ENCODE data around the gene GANAB.
"Not testable (repeated sequence)": the region's sequence is repeated elsewhere in the genome, so short reads cannot be mapped to it uniquely, and the experiment has no call there.

Gene GANAB

DNA sequence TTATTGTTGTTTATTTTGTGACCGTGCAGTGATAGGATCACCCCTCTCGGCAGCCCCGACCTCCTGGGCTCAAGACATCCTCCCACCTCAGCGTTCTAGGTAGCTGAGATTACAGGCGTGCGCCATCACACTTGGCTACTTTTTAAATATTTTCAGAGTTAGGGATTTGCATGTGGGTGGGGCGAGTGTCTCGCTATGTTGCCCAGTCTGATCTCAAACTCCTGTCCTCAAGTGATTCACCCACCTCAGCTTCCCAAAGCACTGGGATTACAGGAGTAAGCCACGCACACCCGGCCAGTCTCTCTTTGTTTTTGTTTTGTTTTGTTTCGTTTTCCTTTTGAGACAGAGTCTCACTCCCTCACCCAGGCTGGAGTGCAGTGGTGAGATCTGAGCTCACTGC is 7.9 kb upstream of the GANAB start:
- Histone ChIP-seq H3K36me3 (ENCODE audit: insufficient read depth, low read length) (no peaks in the 10 kb centered on the region), H3K4me1 (ENCODE audit: insufficient read depth, low read length) (0 out of 2 replicates have a peak, but pooled peaks cover 5% of the 10 kb centered on the region), H3K9me3 (ENCODE audit: control insufficient read depth, insufficient read depth, low read length) (no peaks in the 10 kb centered on the region), H3K9ac (ENCODE audit: low read depth, low read length) (no peak overlapping the region)

GRCh38 chr11:62652161-62653006 is 6.0 kb upstream of the GANAB start:
- Histone ChIP-seq H3K4me1 (ENCODE audit: insufficient read depth, low read length) (0 out of 2 replicates have a peak, but pooled peaks cover 5% of the 10 kb centered on the region), H3K9me3 (ENCODE audit: control insufficient read depth, insufficient read depth, low read length) (no peaks in the 10 kb centered on the region), H3K9ac (ENCODE audit: low read depth, low read length) (peak overlapping the region; percentile 83), H3K36me3 (ENCODE audit: insufficient read depth, low read length) (no peaks in the 10 kb centered on the region; the same call in 1 of the 2 replicates)

GRCh38 chr11:62650283-62650682 is 3.9 kb upstream of the GANAB start:
- H3K9me3 ChIP-seq (ENCODE audit: control insufficient read depth, insufficient read depth, low read length); H3K36me3 ChIP-seq (ENCODE audit: insufficient read depth, low read length); H3K9ac ChIP-seq (ENCODE audit: low read depth, low read length): not testable (repeated sequence)
- 0 out of 2 replicates have a peak, but pooled peaks cover 11% of the 10 kb centered on the region for H3K4me1 ChIP-seq (ENCODE audit: insufficient read depth, low read length)

DNA sequence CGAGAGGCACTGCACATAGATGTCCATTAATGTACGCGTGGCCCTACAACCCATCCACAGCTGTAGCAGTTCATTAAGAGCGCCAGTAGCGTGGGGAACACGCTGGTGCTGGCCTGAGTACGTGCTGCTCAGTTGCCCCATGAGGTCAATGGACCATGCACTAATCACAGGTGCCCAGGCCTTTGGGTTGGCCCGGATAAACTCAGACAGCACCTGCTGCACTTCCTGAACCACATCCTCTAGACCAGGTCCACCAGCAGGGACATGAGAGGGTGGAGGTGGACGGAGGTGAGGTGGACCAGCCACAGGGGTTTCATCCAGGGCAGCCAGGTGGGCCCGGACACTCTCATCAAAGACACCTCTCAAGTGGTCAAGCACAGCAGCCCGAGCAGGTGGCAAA is 3.1 kb upstream of the GANAB start:
- Histone ChIP-seq H3K9me3 (ENCODE audit: control insufficient read depth, insufficient read depth, low read length) (no peaks in the 10 kb centered on the region), H3K9ac (ENCODE audit: low read depth, low read length) (no peak overlapping the region), H3K36me3 (ENCODE audit: insufficient read depth, low read length) (no peaks in the 10 kb centered on the region; the same call in 1 of the 2 replicates), H3K4me1 (ENCODE audit: insufficient read depth, low read length) (0 out of 2 replicates have a peak, but pooled peaks cover 11% of the 10 kb centered on the region)

DNA sequence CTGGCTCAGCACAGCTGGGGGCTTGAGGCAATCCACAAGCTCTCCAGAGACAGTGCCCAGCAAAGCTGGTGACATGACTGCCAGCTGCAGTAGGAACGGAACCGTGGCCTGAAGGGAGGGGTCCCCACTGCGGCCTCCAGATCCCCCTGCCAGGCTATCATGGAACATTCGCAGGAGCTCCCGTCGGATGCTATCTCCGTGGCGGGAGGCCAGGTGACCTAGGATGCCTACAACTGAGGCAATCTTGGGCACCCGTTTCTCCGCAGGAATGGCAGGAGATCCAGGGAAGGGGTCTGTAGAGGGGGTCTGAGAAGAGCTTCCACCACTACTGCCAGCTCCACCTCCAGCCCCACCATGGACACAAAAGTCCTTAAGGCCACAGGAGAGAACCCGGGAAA is 2.6 kb upstream of the GANAB start:
- Histone ChIP-seq H3K36me3 (ENCODE audit: insufficient read depth, low read length) (no peaks in the 10 kb centered on the region; the same call in 1 of the 2 replicates), H3K4me1 (ENCODE audit: insufficient read depth, low read length) (0 out of 2 replicates have a peak, but pooled peaks cover 11% of the 10 kb centered on the region), H3K9ac (ENCODE audit: low read depth, low read length) (no peak overlapping the region), H3K9me3 (ENCODE audit: control insufficient read depth, insufficient read depth, low read length) (no peaks in the 10 kb centered on the region)

- Histone ChIP-seq H3K9me3 (ENCODE audit: control insufficient read depth, insufficient read depth, low read length) (no peaks in the 10 kb centered on the region), H3K9ac (ENCODE audit: low read depth, low read length) (no peak overlapping the region), H3K36me3 (ENCODE audit: insufficient read depth, low read length) (no peaks in the 10 kb centered on the region; the same call in 1 of the 2 replicates), H3K4me1 (ENCODE audit: insufficient read depth, low read length) (0 out of 2 replicates have a peak, but pooled peaks cover 11% of the 10 kb centered on the region)
Observed at GRCh38 chr11:62648185-62648966, 2.0 kb upstream of the GANAB start.

GRCh38 chr11:62647609-62648005 is 1.2 kb upstream of the GANAB start:
- no peaks in the 10 kb centered on the region; the same call in 1 of the 2 replicates for H3K36me3 ChIP-seq (ENCODE audit: insufficient read depth, low read length)
- no peak overlapping the region for H3K9ac ChIP-seq (ENCODE audit: low read depth, low read length)

DNA sequence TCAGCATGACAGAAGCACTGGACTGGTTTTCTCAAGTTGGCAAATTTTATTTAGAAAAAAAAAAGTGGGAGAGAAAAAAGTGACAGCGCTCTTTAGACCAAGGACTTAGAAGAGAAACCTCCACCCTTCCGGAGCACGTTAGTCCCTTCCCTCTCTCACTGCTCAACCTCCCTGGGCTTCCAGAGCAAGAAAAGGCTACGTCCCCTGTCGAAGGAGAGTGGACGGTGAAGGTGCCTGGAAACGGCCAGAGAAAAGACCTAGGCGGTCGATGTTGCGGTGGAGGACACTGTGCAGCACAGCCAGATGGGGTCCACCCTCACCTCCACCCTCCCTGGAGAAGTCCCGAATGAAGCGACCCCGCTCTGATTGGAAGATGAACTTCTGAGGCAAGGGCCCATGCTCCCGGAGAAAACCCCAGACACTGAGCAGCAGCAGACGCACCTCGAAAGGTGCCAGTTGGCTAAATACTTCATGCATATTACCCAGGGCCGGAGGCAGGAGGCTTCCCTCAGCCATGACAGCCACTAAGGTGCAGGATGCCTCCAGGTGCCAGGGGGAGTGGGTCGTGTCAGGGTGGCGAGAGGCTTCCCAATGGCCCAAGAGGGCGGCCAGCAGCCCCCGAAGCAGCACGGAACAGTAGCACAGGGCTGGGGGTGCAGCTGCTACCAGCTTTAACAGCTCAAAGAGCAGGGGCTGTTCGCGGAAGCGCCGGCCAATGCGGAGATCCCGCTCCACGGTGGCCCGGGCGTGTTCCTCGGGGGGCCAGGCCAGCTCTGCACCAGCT is 604 bp upstream of the GANAB start:
- 0 out of 2 replicates have a peak, but pooled peaks cover 10% of the 10 kb centered on the region for H3K4me1 ChIP-seq (ENCODE audit: insufficient read depth, low read length)
- no peaks in the 10 kb centered on the region; the same call in 1 of the 2 replicates for H3K36me3 ChIP-seq (ENCODE audit: insufficient read depth, low read length)
- no peaks in the 10 kb centered on the region for H3K9me3 ChIP-seq (ENCODE audit: control insufficient read depth, insufficient read depth, low read length)
- no peak overlapping the region; the same call in 1 of the 2 replicates for H3K9ac ChIP-seq (ENCODE audit: low read depth, low read length)

More at GRCh38 chr11:62647609-62648005, 1.2 kb upstream of the GANAB start:
- H3K9me3 ChIP-seq (ENCODE audit: control insufficient read depth, insufficient read depth, low read length) = no peaks in the 10 kb centered on the region
- H3K4me1 ChIP-seq (ENCODE audit: insufficient read depth, low read length) = 0 out of 2 replicates have a peak, but pooled peaks cover 11% of the 10 kb centered on the region

- no peaks in the 10 kb centered on the region for H3K9me3 ChIP-seq (ENCODE audit: control insufficient read depth, insufficient read depth, low read length)
- H3K4me1 ChIP-seq (ENCODE audit: insufficient read depth, low read length) = 0 out of 2 replicates have a peak, but pooled peaks cover 6% of the 10 kb centered on the region
- H3K9ac ChIP-seq (ENCODE audit: low read depth, low read length) = peak overlapping the region; percentile 100
- no peaks in the 10 kb centered on the region; the same call in 1 of the 2 replicates for H3K36me3 ChIP-seq (ENCODE audit: insufficient read depth, low read length)
Observed at GRCh38 chr11:62645671-62645945, 805 bp downstream of the GANAB start.

- no peak overlapping the region for H3K9ac ChIP-seq (ENCODE audit: low read depth, low read length)
- peaks cover 1% of the 10 kb centered on the region; the same call in 1 of the 2 replicates for H3K36me3 ChIP-seq (ENCODE audit: insufficient read depth, low read length)
- 0 out of 2 replicates have a peak, but pooled peaks cover 6% of the 10 kb centered on the region for H3K4me1 ChIP-seq (ENCODE audit: insufficient read depth, low read length)
- H3K9me3 ChIP-seq (ENCODE audit: control insufficient read depth, insufficient read depth, low read length) = no peaks in the 10 kb centered on the region
Observed at GRCh38 chr11:62644220-62644619, 2.2 kb downstream of the GANAB start.

- Histone ChIP-seq H3K9ac (ENCODE audit: low read depth, low read length) (no peak overlapping the region), H3K9me3 (ENCODE audit: control insufficient read depth, insufficient read depth, low read length) (no peaks in the 10 kb centered on the region), H3K36me3 (ENCODE audit: insufficient read depth, low read length) (peaks cover 34% of the 10 kb centered on the region), H3K4me1 (ENCODE audit: insufficient read depth, low read length) (no peaks in the 10 kb centered on the region)
Observed at GRCh38 chr11:62632492-62632891, 13.9 kb downstream of the GANAB start.

DNA sequence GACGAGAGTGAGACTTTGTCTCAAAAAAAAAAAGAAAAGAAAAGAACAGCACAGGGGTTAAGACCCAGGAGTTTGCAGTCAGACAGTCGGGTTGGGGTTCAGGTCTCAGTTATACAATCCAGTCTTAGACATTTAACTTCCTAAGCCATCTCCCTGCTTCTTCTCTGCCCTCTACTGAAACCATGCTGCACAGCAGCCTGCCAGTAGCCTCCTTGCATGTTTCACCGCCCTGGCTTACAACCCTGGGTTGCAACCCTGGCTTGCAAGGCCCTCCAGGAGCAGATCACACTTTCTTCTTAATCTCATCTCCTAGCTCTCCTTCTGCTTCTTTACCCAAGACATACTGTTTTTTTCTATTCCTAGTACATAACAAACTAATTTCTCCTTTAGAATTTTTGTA is 18.7 kb downstream of the GANAB start:
- Histone ChIP-seq H3K9ac (ENCODE audit: low read depth, low read length) (no peak overlapping the region), H3K4me1 (ENCODE audit: insufficient read depth, low read length) (no peaks in the 10 kb centered on the region), H3K9me3 (ENCODE audit: control insufficient read depth, insufficient read depth, low read length) (no peaks in the 10 kb centered on the region), H3K36me3 (ENCODE audit: insufficient read depth, low read length) (peaks cover 28% of the 10 kb centered on the region)

GRCh38 chr11:62622476-62623089 is 23.8 kb downstream of the GANAB start:
- Histone ChIP-seq H3K4me1 (ENCODE audit: insufficient read depth, low read length) (peaks cover 6% of the 10 kb centered on the region; the same call in 1 of the 2 replicates), H3K9ac (ENCODE audit: low read depth, low read length) (peak overlapping the region; percentile 25), H3K9me3 (ENCODE audit: control insufficient read depth, insufficient read depth, low read length) (no peaks in the 10 kb centered on the region), H3K36me3 (ENCODE audit: insufficient read depth, low read length) (peaks cover 11% of the 10 kb centered on the region)

All from ES-I3 (cell line).